ENCODE measurements around the gene USP12.

The USP12 gene

GRCh38 chr13:27034678-27035111, 136.9 kb downstream of the USP12 start:
- no peaks in the 10 kb centered on the region for H3K27me3 ChIP-seq (ENCODE audit: insufficient read depth, poor library complexity, severe bottlenecking)
- no peak for ATAC-seq (ENCODE audit: low read depth)
- H3K27ac ChIP-seq (ENCODE audit: poor library complexity, severe bottlenecking): no peak overlapping the region
- no peak overlapping the region for H3K4me3 ChIP-seq (ENCODE audit: severe bottlenecking)
- TF ChIP-seq, protein P1, sequence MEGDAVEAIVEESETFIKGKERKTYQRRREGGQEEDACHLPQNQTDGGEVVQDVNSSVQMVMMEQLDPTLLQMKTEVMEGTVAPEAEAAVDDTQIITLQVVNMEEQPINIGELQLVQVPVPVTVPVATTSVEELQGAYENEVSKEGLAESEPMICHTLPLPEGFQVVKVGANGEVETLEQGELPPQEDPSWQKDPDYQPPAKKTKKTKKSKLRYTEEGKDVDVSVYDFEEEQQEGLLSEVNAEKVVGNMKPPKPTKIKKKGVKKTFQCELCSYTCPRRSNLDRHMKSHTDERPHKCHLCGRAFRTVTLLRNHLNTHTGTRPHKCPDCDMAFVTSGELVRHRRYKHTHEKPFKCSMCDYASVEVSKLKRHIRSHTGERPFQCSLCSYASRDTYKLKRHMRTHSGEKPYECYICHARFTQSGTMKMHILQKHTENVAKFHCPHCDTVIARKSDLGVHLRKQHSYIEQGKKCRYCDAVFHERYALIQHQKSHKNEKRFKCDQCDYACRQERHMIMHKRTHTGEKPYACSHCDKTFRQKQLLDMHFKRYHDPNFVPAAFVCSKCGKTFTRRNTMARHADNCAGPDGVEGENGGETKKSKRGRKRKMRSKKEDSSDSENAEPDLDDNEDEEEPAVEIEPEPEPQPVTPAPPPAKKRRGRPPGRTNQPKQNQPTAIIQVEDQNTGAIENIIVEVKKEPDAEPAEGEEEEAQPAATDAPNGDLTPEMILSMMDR (IDR thresholded peaks at IDR 0.05; ENCODE audit: poor library complexity, severe bottlenecking): no peak
- peaks cover 14% of the 10 kb centered on the region for H3K4me1 ChIP-seq (ENCODE audit: insufficient read depth, poor library complexity, severe bottlenecking)
- no peaks in the 10 kb centered on the region for H3K36me3 ChIP-seq (ENCODE audit: low read depth)
- DNase-seq (ENCODE audit: low spot score): no peak
- H3K9me3 ChIP-seq (ENCODE audit: severe bottlenecking): no peaks in the 10 kb centered on the region

DNA sequence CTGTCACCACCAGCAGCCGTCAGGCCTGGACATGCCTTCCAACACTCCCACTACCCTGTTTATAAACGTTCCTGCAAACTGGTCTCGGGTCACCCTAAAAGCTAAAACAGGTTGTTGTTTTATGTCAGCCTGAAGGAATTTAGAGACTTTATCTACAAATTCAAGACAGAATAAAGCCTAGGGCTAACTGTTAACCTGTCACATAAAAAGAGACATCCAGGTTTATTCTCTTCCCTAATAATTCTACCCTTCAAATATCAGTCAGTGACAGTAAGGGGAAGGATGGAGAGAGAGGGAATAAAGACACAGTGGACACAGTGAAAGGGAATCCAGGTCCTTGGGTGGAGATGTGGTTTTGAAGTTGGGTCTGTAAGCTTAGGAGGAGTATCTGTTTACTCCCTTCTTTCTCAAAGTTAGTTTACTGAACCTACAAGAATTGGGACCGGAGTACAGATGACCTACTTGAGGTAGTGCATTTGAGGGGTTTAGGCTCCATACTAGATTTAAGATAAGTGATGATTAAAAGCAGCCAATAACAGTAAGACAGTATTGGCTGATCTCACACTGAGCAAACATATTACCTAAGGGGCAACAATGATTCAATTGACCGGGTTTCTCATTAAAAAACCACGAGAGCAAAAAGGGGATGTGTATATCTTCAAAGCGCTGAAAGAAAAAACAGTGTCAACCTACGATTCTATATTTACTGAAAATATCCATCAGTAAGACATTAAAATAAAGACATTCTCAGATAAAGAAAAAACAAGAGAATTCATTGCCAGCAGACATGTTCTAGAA, 142.7 kb downstream of the USP12 start:
- H3K27me3 ChIP-seq (ENCODE audit: insufficient read depth, poor library complexity, severe bottlenecking): no peaks in the 10 kb centered on the region
- no peak overlapping the region for H3K4me3 ChIP-seq (ENCODE audit: severe bottlenecking)
- H3K9me3 ChIP-seq (ENCODE audit: severe bottlenecking): no peaks in the 10 kb centered on the region
- H3K4me1 ChIP-seq (ENCODE audit: insufficient read depth, poor library complexity, severe bottlenecking): no peaks in the 10 kb centered on the region
- H3K27ac ChIP-seq (ENCODE audit: poor library complexity, severe bottlenecking): no peak overlapping the region
- no peaks in the 10 kb centered on the region for H3K36me3 ChIP-seq (ENCODE audit: low read depth)
- DNase-seq (ENCODE audit: low spot score): no peak
- TF ChIP-seq, protein P1 (IDR thresholded peaks at IDR 0.05; ENCODE audit: poor library complexity, severe bottlenecking): no peak
- ATAC-seq (ENCODE audit: low read depth): no peak

- TF ChIP-seq, protein P1 (IDR thresholded peaks at IDR 0.05; ENCODE audit: poor library complexity, severe bottlenecking): no peak
- no peak overlapping the region for H3K27ac ChIP-seq (ENCODE audit: poor library complexity, severe bottlenecking)
- no peaks in the 10 kb centered on the region for H3K27me3 ChIP-seq (ENCODE audit: insufficient read depth, poor library complexity, severe bottlenecking)
- H3K9me3 ChIP-seq (ENCODE audit: severe bottlenecking): no peaks in the 10 kb centered on the region
- H3K4me3 ChIP-seq (ENCODE audit: severe bottlenecking): no peak overlapping the region
- ATAC-seq (ENCODE audit: low read depth): no peak
- no peaks in the 10 kb centered on the region for H3K4me1 ChIP-seq (ENCODE audit: insufficient read depth, poor library complexity, severe bottlenecking)
- DNase-seq (ENCODE audit: low spot score): no peak
- H3K36me3 ChIP-seq (ENCODE audit: low read depth): no peaks in the 10 kb centered on the region
Observed at GRCh38 chr13:27027086-27027667, 144.4 kb downstream of the USP12 start.

- TF ChIP-seq, protein P1 (IDR thresholded peaks at IDR 0.05; ENCODE audit: poor library complexity, severe bottlenecking): no peak
- Histone ChIP-seq H3K4me3 (ENCODE audit: severe bottlenecking) (no peak overlapping the region), H3K9me3 (ENCODE audit: severe bottlenecking) (no peaks in the 10 kb centered on the region), H3K4me1 (ENCODE audit: insufficient read depth, poor library complexity, severe bottlenecking) (no peaks in the 10 kb centered on the region), H3K27ac (ENCODE audit: poor library complexity, severe bottlenecking) (no peak overlapping the region), H3K27me3 (ENCODE audit: insufficient read depth, poor library complexity, severe bottlenecking) (no peaks in the 10 kb centered on the region), H3K36me3 (ENCODE audit: low read depth) (no peaks in the 10 kb centered on the region)
- no peak for DNase-seq (ENCODE audit: low spot score)
- no peak for ATAC-seq (ENCODE audit: low read depth)
Observed at GRCh38 chr13:27026396-27026795, 145.2 kb downstream of the USP12 start.

Data from RWPE2 (cell line).